GM12878 (cell line): ENCODE measurements around the gene EDN3.

Experiments used
- MEF2A ChIP-seq: IDR thresholded peaks from 2 replicates; pipeline ENCODE4 v1.6.1; 2011; ENCODE audit warnings: low read depth, mild to moderate bottlenecking, low read length, moderate library complexity; ENCODE audit not compliant: insufficient read depth
- MTA2 ChIP-seq: fragments of 450-650 bp; IDR thresholded peaks from 2 replicates; pipeline ENCODE4 v1.6.1; 2016; ENCODE audit warnings: low read depth, mild to moderate bottlenecking, moderate library complexity
- RAD21 ChIP-seq: IDR thresholded peaks from 2 replicates; pipeline ENCODE4 v1.6.1; 2011; ENCODE audit warnings: mild to moderate bottlenecking, low read depth, low read length, moderate library complexity; ENCODE audit not compliant: insufficient read depth
- TF ChIP-seq, protein P1 (sequence below): IDR thresholded peaks from 2 replicates; pipeline ENCODE4 v1.6.1; 2011; ENCODE audit warnings: low read depth, low read length, improper control_type of control experiment, borderline replicate concordance
- TF ChIP-seq, protein P2 (sequence below), 3 experiments: IDR thresholded peaks in 2 of 3; conservative IDR thresholded peaks in 1 of 3; 2 replicates each; pipeline ENCODE4 v1.5.1; 2011; ENCODE audit warnings: low read depth in 3 of 3, low read length in 3 of 3, mild to moderate bottlenecking in 3 of 3, control low read depth in 2 of 3, moderate library complexity in 2 of 3, inconsistent platforms in 1 of 3, mixed read lengths in 1 of 3; ENCODE audit not compliant: control insufficient read depth in 2 of 3, insufficient read depth in 1 of 3; ENCODE audit errors: extremely low read depth in 1 of 3

DNA sequence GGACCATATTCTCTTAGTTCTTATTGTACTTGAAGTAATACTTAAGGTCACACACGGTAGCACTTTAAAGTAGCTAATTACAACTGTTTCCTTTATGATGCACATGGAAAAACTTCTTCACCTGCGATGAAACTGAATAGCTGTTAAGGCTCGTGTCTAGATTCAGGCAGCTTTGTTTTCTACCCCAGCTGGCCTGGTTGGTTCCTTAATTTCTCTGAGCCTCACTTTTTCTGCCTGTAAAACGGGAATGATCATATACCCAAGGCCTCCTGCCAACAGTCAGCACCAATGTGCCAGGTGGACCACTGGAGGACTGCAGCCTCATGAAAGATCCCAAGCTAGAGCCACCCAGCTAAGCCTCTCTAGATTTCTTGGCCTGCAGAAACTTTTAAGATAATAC, 35.0 kb downstream of the EDN3 start:
- TF ChIP-seq, protein P1, sequence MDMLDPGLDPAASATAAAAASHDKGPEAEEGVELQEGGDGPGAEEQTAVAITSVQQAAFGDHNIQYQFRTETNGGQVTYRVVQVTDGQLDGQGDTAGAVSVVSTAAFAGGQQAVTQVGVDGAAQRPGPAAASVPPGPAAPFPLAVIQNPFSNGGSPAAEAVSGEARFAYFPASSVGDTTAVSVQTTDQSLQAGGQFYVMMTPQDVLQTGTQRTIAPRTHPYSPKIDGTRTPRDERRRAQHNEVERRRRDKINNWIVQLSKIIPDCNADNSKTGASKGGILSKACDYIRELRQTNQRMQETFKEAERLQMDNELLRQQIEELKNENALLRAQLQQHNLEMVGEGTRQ, result no peak
- no peak for TF ChIP-seq MEF2A
- TF ChIP-seq MTA2, result no peak
- TF ChIP-seq, protein P2, sequence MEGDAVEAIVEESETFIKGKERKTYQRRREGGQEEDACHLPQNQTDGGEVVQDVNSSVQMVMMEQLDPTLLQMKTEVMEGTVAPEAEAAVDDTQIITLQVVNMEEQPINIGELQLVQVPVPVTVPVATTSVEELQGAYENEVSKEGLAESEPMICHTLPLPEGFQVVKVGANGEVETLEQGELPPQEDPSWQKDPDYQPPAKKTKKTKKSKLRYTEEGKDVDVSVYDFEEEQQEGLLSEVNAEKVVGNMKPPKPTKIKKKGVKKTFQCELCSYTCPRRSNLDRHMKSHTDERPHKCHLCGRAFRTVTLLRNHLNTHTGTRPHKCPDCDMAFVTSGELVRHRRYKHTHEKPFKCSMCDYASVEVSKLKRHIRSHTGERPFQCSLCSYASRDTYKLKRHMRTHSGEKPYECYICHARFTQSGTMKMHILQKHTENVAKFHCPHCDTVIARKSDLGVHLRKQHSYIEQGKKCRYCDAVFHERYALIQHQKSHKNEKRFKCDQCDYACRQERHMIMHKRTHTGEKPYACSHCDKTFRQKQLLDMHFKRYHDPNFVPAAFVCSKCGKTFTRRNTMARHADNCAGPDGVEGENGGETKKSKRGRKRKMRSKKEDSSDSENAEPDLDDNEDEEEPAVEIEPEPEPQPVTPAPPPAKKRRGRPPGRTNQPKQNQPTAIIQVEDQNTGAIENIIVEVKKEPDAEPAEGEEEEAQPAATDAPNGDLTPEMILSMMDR (IDR thresholded peaks at IDR 0.05 in 2 of 3, conservative IDR thresholded peaks at IDR 0.05 in 1 of 3; ENCODE audit: control insufficient read depth in 2 of 3, extremely low read depth in 1 of 3, insufficient read depth in 1 of 3, low read depth in 3 of 3, low read length in 3 of 3), result no peak
- TF ChIP-seq RAD21, result no peak
